Osteoblast (primary cell): ENCODE data around the gene AGK. TPM values are rescaled to one million over a fixed set of nuclear protein-coding genes. Genes with fewer than 3 reads are reported as not detected.

Experiments
- DNase-seq: peaks from one replicate; pipeline ENCODE4 v3.0.0; 2011; ENCODE audit warnings: low spot score, mixed read lengths; ENCODE audit not compliant: insufficient read length; ENCODE audit errors: missing footprints
- H2AFZ ChIP-seq: 2 replicates; pipeline ENCODE4 v1.6.0; 2011; ENCODE audit warnings: mild to moderate bottlenecking, low read length
- H3K27ac ChIP-seq: 2 replicates; pipeline ENCODE4 v1.5.1; 2011; ENCODE audit warnings: mild to moderate bottlenecking, low read depth, low read length, moderate library complexity
- H3K27me3 ChIP-seq: 2 replicates; pipeline ENCODE4 v1.6.0; 2012; ENCODE audit warnings: mild to moderate bottlenecking, control low read depth, inconsistent platforms, low read length, moderate library complexity; ENCODE audit not compliant: insufficient read depth
- H3K36me3 ChIP-seq: 2 replicates; pipeline ENCODE4 v1.5.1; 2011; ENCODE audit warnings: mild to moderate bottlenecking, low read length, control low read depth, moderate library complexity; ENCODE audit not compliant: insufficient read depth
- H3K4me1 ChIP-seq: 2 replicates; pipeline ENCODE4 v1.5.1; 2011; ENCODE audit warnings: mild to moderate bottlenecking, low read length, control low read depth, moderate library complexity; ENCODE audit not compliant: insufficient read depth
- H3K4me2 ChIP-seq: 2 replicates; pipeline ENCODE4 v1.6.0; 2011; ENCODE audit warnings: mild to moderate bottlenecking, low read length; ENCODE audit not compliant: insufficient read depth
- H3K4me3 ChIP-seq: fragments of 200-600 bp; sonication (generic); 3 replicates; pipeline ENCODE4 v1.5.1; 2012; ENCODE audit warnings: mild to moderate bottlenecking, low read length, inconsistent platforms; ENCODE audit not compliant: insufficient read depth
- H3K79me2 ChIP-seq: 2 replicates; pipeline ENCODE4 v1.6.0; 2012; ENCODE audit warnings: mild to moderate bottlenecking, low read length, control low read depth, inconsistent platforms; ENCODE audit not compliant: insufficient read depth
- H3K9me3 ChIP-seq: 2 replicates; pipeline ENCODE4 v1.5.1; 2011; ENCODE audit warnings: low read depth, low read length, control low read depth
- H4K20me1 ChIP-seq: 2 replicates; pipeline ENCODE4 v1.6.0; 2012; ENCODE audit warnings: mild to moderate bottlenecking, low read length, control low read depth; ENCODE audit not compliant: insufficient read depth
- total RNA-seq: library from RNA; depleted of rRNA; stranded (reverse); fragments of >200 nt; gene quantifications from 2 replicates; pipeline ENCODE4 v1.2.3, GENCODE V29; 2012
- TF ChIP-seq, protein P1 (sequence below): IDR thresholded peaks from 2 replicates; pipeline ENCODE4 v1.5.1; 2011; ENCODE audit warnings: mild to moderate bottlenecking, low read depth, low read length, moderate library complexity; ENCODE audit errors: extremely low read depth

AGK gene
- total RNA-seq, 1 donor, result 26.1 TPM

DNA sequence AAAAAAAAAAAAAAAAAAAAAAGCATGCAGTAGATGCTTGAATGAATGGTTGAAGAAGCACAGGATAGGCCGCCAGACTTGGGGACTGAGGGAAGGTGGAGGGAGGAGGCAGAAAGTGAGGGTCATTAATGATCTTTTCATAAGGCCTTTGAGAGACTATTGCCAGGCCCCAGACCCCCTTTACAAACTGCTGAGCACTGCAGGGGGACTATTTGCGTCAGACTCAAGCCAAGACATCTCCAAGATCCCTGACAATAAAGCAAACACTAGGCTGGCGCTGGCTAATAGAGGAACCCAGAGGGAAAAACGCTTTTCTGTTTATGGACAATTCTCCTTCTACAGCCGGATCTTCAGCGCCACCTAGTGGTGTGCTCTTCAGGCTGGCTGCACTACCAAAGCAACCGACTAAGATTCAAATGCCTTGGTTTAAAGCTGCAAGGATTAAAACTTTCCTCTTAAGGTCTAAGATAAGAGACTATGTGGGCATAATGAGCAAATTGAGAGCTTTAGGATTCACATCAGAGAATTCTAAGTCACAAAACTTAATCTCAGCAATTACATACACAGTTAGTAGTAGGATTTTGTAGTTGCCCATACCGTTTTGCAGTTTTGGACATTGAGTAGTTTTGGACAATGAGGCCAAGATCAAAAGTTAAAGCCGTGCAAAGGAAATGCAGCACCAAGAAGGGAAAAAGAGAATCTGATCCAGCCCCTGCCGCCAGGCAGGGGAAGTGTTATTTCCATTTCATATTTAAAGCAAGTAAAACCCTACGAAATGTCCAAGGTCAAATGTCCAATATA lies 17.9 kb upstream of the AGK start:
- peak; percentile 85 for DNase-seq
- H2AFZ ChIP-seq, result peak overlapping the region; percentile 81
- no peaks in the 10 kb centered on the region for H3K27me3 ChIP-seq
- H3K4me3 ChIP-seq, result no peak overlapping the region
- H3K4me2 ChIP-seq, result peak overlapping the region; percentile 65
- TF ChIP-seq, protein P1, sequence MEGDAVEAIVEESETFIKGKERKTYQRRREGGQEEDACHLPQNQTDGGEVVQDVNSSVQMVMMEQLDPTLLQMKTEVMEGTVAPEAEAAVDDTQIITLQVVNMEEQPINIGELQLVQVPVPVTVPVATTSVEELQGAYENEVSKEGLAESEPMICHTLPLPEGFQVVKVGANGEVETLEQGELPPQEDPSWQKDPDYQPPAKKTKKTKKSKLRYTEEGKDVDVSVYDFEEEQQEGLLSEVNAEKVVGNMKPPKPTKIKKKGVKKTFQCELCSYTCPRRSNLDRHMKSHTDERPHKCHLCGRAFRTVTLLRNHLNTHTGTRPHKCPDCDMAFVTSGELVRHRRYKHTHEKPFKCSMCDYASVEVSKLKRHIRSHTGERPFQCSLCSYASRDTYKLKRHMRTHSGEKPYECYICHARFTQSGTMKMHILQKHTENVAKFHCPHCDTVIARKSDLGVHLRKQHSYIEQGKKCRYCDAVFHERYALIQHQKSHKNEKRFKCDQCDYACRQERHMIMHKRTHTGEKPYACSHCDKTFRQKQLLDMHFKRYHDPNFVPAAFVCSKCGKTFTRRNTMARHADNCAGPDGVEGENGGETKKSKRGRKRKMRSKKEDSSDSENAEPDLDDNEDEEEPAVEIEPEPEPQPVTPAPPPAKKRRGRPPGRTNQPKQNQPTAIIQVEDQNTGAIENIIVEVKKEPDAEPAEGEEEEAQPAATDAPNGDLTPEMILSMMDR, result peak; percentile 98
- H3K27ac ChIP-seq, result no peak overlapping the region
- H3K36me3 ChIP-seq, result no peaks in the 10 kb centered on the region
- H4K20me1 ChIP-seq, result no peaks in the 10 kb centered on the region
- no peaks in the 10 kb centered on the region for H3K79me2 ChIP-seq
- no peaks in the 10 kb centered on the region for H3K4me1 ChIP-seq
- H3K9me3 ChIP-seq, result no peaks in the 10 kb centered on the region

DNA sequence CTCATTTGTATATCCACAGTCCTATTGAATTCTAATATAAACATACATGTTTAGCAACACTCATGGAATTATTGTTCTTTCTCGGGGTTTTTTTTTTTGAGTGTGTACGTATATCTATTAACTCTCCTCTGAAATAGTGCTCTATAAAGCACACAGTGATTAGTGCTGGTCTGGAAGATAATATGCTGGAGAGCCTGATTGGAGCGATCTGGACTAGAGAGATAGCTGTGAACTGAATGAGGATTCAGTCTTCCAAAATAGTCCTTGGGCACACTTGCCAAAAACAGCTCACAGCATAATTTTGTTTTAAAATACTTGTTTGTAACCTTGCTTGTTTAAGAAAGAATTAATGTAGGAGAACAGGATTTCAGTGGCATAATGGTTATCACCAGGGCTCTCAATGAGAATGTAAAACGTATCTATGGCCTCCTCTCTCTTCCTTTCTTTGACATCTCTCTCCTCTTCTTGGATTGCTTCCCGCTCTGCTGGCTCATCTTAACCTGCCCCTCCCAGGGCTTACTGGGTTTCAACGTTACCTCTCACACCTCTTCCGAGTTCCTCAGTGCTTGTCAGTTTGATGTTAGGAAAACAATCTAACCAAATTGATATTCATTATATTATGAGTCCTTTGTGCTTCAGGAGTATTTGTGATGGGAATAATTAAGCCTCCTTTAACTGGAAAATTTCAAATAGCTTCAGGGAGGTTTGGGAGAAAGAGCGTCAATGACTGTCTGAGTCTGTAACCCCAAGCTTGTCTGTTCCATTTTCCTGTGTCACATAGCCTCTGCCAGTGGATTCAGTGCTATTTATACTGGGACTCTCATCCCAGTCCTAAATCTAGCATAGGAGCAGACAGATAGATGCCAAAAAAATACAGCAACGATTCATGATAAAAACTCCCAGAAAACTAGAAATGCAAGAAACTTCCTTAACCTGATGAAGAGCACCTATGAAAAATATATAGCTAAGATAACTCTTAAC lies 16.2 kb upstream of the AGK start:
- H3K4me2 ChIP-seq, result no peak overlapping the region
- no peaks in the 10 kb centered on the region for H3K36me3 ChIP-seq
- TF ChIP-seq, protein P1, result no peak
- no peaks in the 10 kb centered on the region for H4K20me1 ChIP-seq
- no peaks in the 10 kb centered on the region for H3K27me3 ChIP-seq
- H2AFZ ChIP-seq, result no peak overlapping the region
- H3K4me1 ChIP-seq, result no peaks in the 10 kb centered on the region
- H3K4me3 ChIP-seq, result no peak overlapping the region
- no peaks in the 10 kb centered on the region for H3K9me3 ChIP-seq
- no peaks in the 10 kb centered on the region for H3K79me2 ChIP-seq
- no peak overlapping the region for H3K27ac ChIP-seq
- DNase-seq, result no peak

DNA sequence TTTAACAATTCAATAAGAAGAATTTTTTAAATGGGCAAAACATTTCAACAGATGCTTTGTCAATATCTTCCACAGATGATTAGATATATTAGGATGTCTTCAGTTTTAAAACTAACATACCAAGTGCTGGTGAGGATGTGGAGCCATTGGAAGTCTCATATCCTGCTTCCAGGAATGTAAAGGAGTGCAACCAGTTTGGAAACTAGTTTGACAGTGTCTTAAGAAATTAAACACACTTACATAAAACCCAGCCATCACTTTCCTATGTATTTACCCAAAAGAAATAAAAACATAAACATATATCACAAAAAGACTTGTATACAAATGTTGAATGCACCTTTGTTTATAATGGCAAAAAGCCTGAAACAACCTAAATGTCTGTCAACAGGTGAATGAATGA lies 13.3 kb upstream of the AGK start:
- no peaks in the 10 kb centered on the region for H3K9me3 ChIP-seq
- no peaks in the 10 kb centered on the region for H3K36me3 ChIP-seq
- no peaks in the 10 kb centered on the region for H3K27me3 ChIP-seq
- TF ChIP-seq, protein P1, result no peak
- H3K4me1 ChIP-seq, result no peaks in the 10 kb centered on the region
- H3K27ac ChIP-seq, result no peak overlapping the region
- no peak for DNase-seq
- H4K20me1 ChIP-seq, result no peaks in the 10 kb centered on the region
- no peak overlapping the region for H2AFZ ChIP-seq
- H3K79me2 ChIP-seq, result no peaks in the 10 kb centered on the region
- H3K4me2 ChIP-seq, result no peak overlapping the region
- H3K4me3 ChIP-seq, result no peak overlapping the region

DNA sequence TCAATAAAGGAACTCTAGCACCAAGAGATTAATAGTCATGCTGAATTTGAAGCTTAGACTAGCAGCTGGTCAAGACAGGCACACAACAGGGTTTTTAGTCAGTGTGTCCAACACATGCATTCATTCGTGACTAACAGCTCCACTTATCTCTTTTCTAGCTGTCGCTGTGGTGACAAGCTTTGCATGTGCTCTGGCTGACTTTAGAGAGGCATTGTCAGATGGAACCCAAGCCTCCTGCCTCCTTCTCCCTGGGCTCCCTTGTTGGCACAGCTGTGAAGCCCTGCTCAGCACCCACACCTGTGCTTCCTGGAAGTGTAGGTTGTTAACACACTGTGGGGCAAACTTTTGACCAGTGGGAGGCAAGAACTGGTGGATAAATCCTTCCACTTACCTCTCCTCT lies 9.8 kb upstream of the AGK start:
- Histone ChIP-seq H4K20me1 (no peaks in the 10 kb centered on the region), H3K79me2 (no peaks in the 10 kb centered on the region), H3K4me1 (no peaks in the 10 kb centered on the region), H3K36me3 (no peaks in the 10 kb centered on the region), H3K4me3 (no peak overlapping the region), H3K4me2 (no peak overlapping the region), H3K27ac (no peak overlapping the region), H2AFZ (no peak overlapping the region), H3K9me3 (no peaks in the 10 kb centered on the region), H3K27me3 (no peaks in the 10 kb centered on the region)
- TF ChIP-seq, protein P1, result no peak
- no peak for DNase-seq
